Muscle layer of duodenum (tissue), 2 donors: ENCODE measurements around the gene FBRS.

Experiments used
- H3K27ac ChIP-seq: one replicate; pipeline ENCODE4 v1.7.0; 2013; ENCODE audit warnings: mild to moderate bottlenecking, low read length
- H3K27me3 ChIP-seq: one replicate; pipeline ENCODE4 v1.7.0; 2013; ENCODE audit warnings: low read depth, mild to moderate bottlenecking, control low read depth, low read length
- H3K36me3 ChIP-seq, 2 donors: one replicate each; pipeline ENCODE4 v1.7.0; 2013; ENCODE audit warnings: low read length in 2 of 2, control low read depth in 1 of 2, mild to moderate bottlenecking in 1 of 2; ENCODE audit not compliant: insufficient read depth in 2 of 2, control insufficient read depth in 1 of 2
- H3K4me1 ChIP-seq, 2 donors: one replicate each; pipeline ENCODE4 v1.7.0; 2013; ENCODE audit warnings: low read length in 2 of 2, mild to moderate bottlenecking in 2 of 2, control low read depth in 1 of 2, moderate library complexity in 1 of 2; ENCODE audit not compliant: insufficient read depth in 2 of 2, control insufficient read depth in 1 of 2
- H3K4me3 ChIP-seq, 2 donors: one replicate each; pipeline ENCODE4 v1.7.0; 2013; ENCODE audit warnings: low read length in 2 of 2, low read depth in 1 of 2, mild to moderate bottlenecking in 1 of 2
- H3K9me3 ChIP-seq, 2 donors: one replicate each; pipeline ENCODE4 v1.7.0; 2013; ENCODE audit warnings: low read length in 2 of 2, control low read depth in 1 of 2, mild to moderate bottlenecking in 1 of 2; ENCODE audit not compliant: control insufficient read depth in 1 of 2
- donor health status: healthy.

The FBRS gene

DNA sequence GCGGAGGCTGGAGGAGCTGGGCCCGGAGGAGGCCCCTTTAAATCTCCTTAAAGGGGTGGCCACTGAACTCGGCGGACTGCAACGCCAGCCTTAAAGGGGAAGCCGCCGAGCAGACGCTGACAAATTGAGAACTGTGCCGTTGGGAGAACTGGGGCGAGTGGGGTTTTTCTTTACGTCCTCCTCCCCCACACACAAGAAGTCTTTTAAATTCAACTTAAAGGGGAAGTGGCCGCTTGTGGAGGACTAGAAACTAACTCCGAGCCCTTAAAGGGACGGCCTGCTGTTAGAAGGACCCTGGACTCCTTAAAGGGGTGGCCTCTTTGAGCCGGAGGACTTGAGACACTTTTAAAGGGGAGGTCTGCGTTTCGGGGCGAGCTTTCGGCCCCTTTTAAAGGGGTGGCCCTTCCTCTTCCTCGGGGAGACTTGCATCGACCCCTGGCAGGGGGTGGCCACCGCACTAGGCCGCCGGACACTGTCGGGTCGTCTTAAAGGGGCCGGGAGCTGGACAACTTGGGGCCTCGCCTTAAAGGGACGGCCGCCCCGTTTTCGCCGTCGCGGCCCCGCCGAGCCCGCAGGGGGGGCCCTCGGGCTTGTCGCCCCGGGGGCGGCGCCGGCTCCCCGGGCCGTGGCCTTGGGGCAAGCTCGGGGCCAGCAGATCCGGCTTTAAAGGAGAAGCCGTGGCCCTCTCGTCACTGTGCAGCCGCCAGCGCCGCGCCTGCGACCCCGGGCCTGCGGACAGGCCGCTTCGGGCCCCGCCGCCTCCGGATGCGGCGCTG lies 688 bp downstream of the FBRS start:
- Histone ChIP-seq H3K9me3 (no peaks in the 10 kb centered on the region), H3K4me1 (peaks cover 24 to 50% of the 10 kb centered on the region in 2 donors), H3K27me3 (no peaks in the 10 kb centered on the region), H3K4me3 (peak overlapping the region; percentile 84 to 92), H3K36me3 (peaks cover 45 to 58% of the 10 kb centered on the region in 2 donors), H3K27ac (peak overlapping the region; percentile 98)

GRCh38 chr16:30659507-30660423 lies 1.5 kb downstream of the FBRS start:
- Histone ChIP-seq H3K27me3 (no peaks in the 10 kb centered on the region), H3K27ac (peak overlapping the region; percentile 98), H3K4me3 (peak overlapping the region; percentile 87 to 92), H3K36me3 (peaks cover 40 to 55% of the 10 kb centered on the region in 2 donors), H3K4me1 (peaks cover 24 to 49% of the 10 kb centered on the region in 2 donors), H3K9me3 (no peaks in the 10 kb centered on the region)

- no peaks in the 10 kb centered on the region for H3K27me3 ChIP-seq
- peaks cover 42 to 55% of the 10 kb centered on the region in 2 donors for H3K36me3 ChIP-seq
- peaks cover 24 to 49% of the 10 kb centered on the region in 2 donors for H3K4me1 ChIP-seq
- peak overlapping the region; percentile 87 to 92 for H3K4me3 ChIP-seq
- no peaks in the 10 kb centered on the region for H3K9me3 ChIP-seq
- H3K27ac ChIP-seq: peak overlapping the region; percentile 80
Measured at GRCh38 chr16:30660424-30661261, 2.4 kb downstream of the FBRS start.

GRCh38 chr16:30662449-30662848 lies 4.2 kb downstream of the FBRS start:
- H3K9me3 ChIP-seq: no peaks in the 10 kb centered on the region
- H3K4me3 ChIP-seq: no peak overlapping the region
- no peak overlapping the region for H3K27ac ChIP-seq
- H3K27me3 ChIP-seq: no peaks in the 10 kb centered on the region
- peaks cover 21 to 41% of the 10 kb centered on the region in 2 donors for H3K4me1 ChIP-seq
- peaks cover 55 to 62% of the 10 kb centered on the region in 2 donors for H3K36me3 ChIP-seq

GRCh38 chr16:30663038-30663437 lies 4.8 kb downstream of the FBRS start:
- peaks cover 61 to 68% of the 10 kb centered on the region in 2 donors for H3K36me3 ChIP-seq
- no peak overlapping the region for H3K4me3 ChIP-seq
- H3K9me3 ChIP-seq: no peaks in the 10 kb centered on the region
- no peaks in the 10 kb centered on the region for H3K27me3 ChIP-seq
- H3K27ac ChIP-seq: no peak overlapping the region
- peaks cover 19 to 39% of the 10 kb centered on the region in 2 donors for H3K4me1 ChIP-seq

DNA sequence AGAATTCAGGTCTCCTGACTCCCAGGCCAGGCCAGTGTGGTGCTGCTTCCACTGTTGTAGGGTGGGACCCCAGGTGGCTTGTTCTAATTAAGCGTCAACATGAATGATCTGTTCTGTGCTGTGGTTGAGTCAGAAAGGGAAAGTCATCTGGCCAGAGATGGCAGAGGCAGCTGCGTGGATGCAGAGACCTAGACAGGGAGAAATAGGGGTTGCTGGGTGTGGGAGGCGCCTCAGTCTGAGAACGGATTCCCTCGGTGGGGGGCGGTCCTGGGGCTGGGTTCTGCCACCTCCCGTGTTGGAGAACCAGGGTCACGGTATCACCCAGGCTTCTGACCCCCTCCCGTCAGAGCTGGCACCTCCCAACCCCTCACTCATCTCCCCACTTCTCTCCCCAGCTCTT lies 5.6 kb downstream of the FBRS start:
- Histone ChIP-seq H3K27ac (no peak overlapping the region), H3K36me3 (peaks cover 66 to 71% of the 10 kb centered on the region in 2 donors)

DNA sequence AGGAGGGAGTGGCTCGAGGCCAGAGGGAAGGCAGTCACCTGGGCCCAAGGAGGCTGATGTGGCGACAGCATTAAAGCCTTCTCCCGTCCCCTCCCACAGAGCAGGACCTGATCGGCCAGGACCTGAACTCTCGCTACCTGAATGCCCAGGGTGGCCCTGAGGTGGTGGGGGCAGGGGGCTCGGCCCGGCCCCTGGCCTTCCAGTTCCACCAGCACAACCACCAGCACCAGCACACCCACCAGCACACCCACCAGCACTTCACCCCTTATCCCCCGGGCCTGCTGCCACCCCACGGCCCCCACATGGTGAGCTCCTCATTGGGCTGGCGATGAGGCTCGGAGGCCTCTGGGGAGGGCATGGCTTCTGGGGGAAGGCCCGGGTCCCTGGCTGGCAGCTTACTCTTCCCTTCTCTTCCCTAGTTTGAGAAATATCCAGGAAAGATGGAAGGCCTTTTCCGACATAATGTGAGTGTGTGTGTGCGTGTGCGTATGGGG lies 6.4 kb downstream of the FBRS start:
- Histone ChIP-seq H3K27ac (no peak overlapping the region), H3K4me3 (no peak overlapping the region), H3K9me3 (no peaks in the 10 kb centered on the region), H3K36me3 (peaks cover 66 to 79% of the 10 kb centered on the region in 2 donors), H3K4me1 (peaks cover 19 to 39% of the 10 kb centered on the region in 2 donors), H3K27me3 (no peaks in the 10 kb centered on the region)

More for the DNA sequence above, 5.6 kb downstream of the FBRS start:
- Histone ChIP-seq H3K27me3 (no peaks in the 10 kb centered on the region), H3K4me1 (peaks cover 19 to 39% of the 10 kb centered on the region in 2 donors), H3K9me3 (no peaks in the 10 kb centered on the region), H3K4me3 (no peak overlapping the region)

DNA sequence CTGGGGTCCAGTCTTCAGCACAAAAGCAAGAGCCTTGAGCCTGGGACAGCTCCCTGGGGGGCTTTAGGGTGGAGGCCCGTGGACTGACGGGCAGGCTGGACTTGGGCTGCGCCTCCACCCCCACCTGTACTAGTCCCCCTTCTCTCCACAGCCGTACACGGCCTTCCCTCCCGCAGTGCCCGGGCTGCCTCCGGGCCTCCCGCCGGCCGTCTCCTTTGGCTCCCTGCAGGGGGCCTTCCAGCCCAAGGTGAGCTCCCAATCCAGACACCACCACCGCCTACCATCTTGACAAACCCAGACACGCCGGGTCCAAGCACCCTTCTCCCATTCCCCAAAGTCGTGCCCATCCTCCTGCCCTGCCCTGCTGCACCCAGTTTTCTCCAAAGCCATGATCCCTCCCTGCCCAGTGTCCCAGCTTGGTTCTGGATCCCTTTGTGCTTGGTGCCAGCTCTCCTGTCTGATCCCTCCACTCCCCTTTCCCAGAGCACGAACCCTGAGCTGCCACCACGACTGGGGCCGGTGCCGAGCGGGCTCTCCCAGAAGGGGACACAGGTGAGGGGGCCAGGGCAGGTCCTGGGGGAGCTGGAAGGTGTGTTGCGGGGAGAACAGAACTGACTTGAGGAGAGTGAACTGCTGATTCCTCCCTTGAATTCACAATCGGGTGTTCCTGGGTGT lies 7.1 kb downstream of the FBRS start:
- Histone ChIP-seq H3K36me3 (peaks cover 66 to 86% of the 10 kb centered on the region in 2 donors), H3K27me3 (no peaks in the 10 kb centered on the region), H3K9me3 (no peaks in the 10 kb centered on the region), H3K4me3 (no peak overlapping the region), H3K4me1 (peaks cover 17 to 37% of the 10 kb centered on the region in 2 donors), H3K27ac (no peak overlapping the region)

DNA sequence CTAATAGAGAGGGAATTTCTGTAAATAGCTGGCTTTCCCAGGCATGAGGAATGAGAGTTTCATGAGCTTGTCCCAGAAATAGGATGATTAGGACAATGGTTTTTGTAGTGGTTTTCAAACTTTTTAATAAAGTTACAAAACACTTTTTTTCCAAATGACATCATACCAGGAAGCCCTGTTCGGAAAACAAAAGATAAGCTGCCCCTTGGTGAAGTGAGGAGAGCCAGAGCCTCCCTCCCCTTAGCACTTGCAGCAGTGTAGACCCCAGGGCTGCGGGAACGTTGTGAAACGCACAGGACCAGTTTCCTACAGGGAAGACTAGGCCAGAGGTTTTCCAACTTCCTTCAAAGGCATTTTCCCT lies 7.6 kb downstream of the FBRS start:
- H3K27me3 ChIP-seq: no peaks in the 10 kb centered on the region

GRCh38 chr16:30666681-30667080 lies 8.4 kb downstream of the FBRS start:
- H3K4me3 ChIP-seq: no peak overlapping the region
- H3K27ac ChIP-seq: no peak overlapping the region
- no peaks in the 10 kb centered on the region for H3K27me3 ChIP-seq
- H3K36me3 ChIP-seq: peaks cover 59 to 86% of the 10 kb centered on the region in 2 donors
- H3K4me1 ChIP-seq: peaks cover 4 to 23% of the 10 kb centered on the region in 2 donors
- no peaks in the 10 kb centered on the region for H3K9me3 ChIP-seq

More for the DNA sequence above, 7.6 kb downstream of the FBRS start:
- Histone ChIP-seq H3K27ac (no peak overlapping the region), H3K9me3 (no peaks in the 10 kb centered on the region), H3K4me1 (peaks cover 12 to 32% of the 10 kb centered on the region in 2 donors), H3K36me3 (peaks cover 66 to 90% of the 10 kb centered on the region in 2 donors), H3K4me3 (no peak overlapping the region)
